SW 1271 (cell line): ENCODE data around the gene DNAH14.
"Not testable (repeated sequence)": the region's sequence is repeated elsewhere in the genome, so short reads cannot be mapped to it uniquely, and the experiment has no call there.

Experiments
- DNase-seq, 2 experiments: peaks; one replicate each; lab custom pipeline; 2025; lab: John Stamatoyannopoulos, UW

The DNAH14 gene

DNA sequence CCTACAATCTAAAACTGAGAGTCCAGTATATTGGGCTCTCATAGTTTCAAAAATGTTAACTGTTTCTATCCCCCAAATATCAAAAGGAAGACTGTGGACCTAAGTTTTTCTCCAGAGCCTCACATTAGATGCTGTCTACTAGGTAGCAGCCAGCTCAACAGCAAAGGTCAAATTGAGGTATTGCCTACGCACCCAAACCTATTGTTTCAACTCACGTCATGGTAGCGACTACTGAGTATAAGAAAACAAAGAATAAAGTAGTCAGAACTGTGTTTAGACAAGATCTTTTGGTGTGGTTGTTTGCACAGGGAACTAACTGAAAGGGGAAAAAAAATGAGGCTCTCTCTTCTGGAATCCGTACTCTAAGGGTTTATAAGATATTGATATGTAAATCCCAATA, 325.2 kb downstream of the DNAH14 start:
- no peak for DNase-seq

DNA sequence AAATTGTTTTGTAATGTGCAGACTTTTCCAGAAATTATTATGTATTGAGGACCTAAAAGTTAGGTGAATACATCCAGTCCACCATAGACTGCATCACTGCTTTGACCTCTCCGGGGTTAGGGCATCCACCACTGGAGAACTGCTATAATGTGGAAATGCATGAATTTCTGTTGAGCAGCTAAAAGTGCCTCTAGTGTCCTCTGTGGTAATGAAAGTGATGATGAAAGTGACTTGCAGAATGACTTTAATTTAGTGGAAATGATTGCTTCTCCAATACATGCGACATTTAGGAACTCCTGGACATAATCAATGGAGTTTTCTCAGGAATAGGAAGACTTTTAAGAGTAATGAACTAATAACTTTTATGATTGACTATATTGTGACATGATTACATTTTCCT, 327.6 kb downstream of the DNAH14 start:
- no peak for DNase-seq

- DNase-seq, result no peak
Measured at GRCh38 chr1:225258811-225259210, 329.3 kb downstream of the DNAH14 start.

- no peak for DNase-seq
Measured at GRCh38 chr1:225259542-225259941, 330.1 kb downstream of the DNAH14 start.

GRCh38 chr1:225260319-225260718, 330.8 kb downstream of the DNAH14 start:
- DNase-seq, result no peak

- DNase-seq, result no peak
Measured at GRCh38 chr1:225277445-225277844, 348.0 kb downstream of the DNAH14 start.

GRCh38 chr1:225280563-225280962, 351.1 kb downstream of the DNAH14 start:
- DNase-seq, result no peak

- DNase-seq, result no peak
Measured at GRCh38 chr1:225290244-225290643, 360.8 kb downstream of the DNAH14 start.

DNA sequence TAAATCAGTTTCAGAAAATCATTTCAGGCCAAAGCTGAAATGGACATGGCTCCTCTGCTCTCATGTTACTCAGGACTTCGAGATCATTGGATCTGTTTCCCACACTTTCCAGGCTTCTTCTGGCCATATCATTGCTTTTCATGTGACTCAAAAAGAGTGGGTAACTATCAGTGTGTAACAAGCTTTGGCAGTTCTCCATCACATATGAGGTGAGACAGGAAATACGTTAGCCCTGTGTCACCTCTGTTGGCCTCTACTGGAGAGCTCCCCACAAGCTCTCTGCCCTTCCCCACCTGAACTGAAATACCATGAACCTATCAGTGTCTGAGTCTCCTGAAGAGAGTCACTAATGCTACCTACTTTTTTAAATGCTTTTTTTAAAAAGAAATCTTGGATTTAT, 370.1 kb downstream of the DNAH14 start:
- no peak for DNase-seq

DNA sequence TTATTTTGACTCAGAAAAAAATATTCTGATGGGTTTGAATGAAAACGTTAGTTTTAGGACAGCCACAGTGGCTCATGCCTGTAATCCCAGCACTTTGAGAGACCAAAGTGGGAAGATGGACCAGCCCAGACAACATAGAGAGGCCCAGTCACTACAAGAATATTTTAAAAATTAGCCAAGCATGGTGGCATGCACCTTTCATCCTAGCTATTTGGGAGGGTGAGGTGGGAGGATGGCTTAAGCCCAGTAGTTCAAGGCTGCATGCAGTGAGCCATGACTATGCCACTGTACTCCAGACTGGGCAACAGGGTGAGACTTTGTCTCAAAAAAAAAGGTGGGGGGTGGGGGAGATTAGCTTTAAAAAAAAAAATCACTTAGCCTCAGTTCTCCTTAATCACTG, 370.9 kb downstream of the DNAH14 start:
- DNase-seq, result no peak

GRCh38 chr1:225304996-225305395, 375.5 kb downstream of the DNAH14 start:
- no peak for DNase-seq

DNA sequence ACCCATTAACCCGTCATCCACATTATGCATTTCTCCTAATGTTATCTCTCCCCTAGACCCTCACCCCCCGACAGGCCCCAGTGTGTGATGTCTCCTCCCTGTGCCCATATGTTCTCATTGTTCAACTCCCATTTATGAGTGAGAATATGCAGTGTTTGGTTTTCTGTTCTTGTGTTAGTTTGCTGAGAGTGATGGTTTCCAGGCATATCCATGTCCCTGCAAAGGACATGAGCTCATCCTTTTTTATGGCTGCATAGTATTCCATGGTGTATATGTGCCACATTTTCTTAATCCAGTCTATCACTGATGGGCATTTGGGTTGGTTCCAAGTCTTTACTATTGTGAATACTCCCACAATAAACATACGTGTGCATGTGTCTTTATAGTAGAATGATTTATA, 381.1 kb downstream of the DNAH14 start:
- not testable (repeated sequence) for DNase-seq

DNA sequence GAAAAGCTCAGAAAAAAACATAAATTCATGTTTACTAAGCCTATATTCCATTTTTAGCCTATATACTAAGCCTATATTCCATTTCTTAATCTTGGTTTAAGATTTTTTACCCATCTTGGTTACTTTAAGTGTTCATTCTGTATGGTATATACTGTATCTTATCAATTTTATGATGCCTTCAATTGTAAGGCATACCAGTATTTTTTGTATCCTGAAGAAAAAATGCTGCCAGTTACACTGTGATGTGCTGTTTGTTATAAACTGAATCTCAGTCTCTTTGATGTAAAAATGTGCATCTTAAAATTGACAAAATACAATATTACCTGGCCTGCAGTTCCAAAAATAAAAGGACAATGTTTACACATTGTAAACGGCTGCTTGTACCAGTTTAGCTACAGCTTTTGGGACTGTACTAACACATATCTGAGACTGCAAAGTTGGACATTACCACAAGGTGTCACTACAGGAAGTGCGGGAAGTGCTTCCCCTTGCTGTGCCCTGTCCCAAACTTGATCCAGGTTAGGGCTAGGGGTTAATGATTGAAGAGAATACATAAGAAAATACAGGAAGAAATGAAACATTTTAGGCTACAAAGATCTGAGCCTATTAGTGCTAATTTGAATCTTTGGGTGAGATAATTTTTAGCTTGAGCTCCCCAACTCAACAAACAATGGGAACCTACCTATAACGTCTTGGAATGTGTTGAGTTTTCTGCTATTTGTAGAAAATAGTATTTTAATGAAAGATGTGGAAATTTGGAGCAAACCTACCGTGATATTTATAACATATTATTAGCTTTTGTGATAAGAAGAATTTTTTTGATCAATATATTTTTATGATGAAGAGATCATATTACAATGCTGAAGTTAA, 389.5 kb downstream of the DNAH14 start:
- peak in 1 of 2 experiments; percentile 2 for DNase-seq

DNA sequence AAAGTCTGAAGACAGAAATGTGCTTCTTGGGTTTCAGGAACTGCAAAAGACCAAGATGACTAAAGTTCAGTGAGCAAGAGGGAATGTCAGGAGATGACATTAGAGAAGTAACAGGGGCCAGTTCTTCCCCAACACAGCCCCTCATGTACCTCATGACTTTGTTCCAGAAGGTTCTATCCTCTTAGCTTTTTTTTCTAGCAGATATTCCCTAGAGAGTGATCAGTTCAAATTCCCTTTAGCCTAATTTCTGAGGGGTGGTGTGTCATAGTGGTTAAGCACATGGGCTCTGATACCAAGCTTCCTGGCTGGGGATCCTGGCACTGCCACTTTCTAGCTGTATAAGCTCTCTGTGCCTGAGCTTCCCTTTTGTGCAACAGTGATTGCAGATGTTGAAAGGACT, 390.4 kb downstream of the DNAH14 start:
- DNase-seq, result no peak

DNA sequence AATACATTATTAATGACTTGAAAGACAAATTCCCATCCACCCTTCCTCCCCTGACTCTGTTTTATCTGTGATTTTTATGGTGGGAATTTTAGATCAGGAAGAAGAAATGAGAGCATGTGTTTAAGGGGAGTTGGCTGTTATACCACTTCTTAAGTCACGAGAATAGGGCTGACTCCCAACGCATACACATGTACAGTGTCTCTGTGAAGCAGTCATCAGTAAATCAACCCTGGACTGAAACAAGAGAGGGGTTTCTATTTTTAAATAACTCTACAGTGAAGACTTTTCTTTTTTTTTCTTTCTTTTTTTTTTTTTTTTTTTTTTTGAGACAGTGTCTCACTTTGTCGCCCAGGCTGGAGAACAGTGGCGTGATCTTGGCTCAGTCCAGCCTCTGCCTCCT, 392.3 kb downstream of the DNAH14 start:
- no peak for DNase-seq

- no peak for DNase-seq
Measured at GRCh38 chr1:225329041-225329440, 399.6 kb downstream of the DNAH14 start.

GRCh38 chr1:225329996-225330395, 400.5 kb downstream of the DNAH14 start:
- not testable (repeated sequence) for DNase-seq

GRCh38 chr1:225332686-225333085, 403.2 kb downstream of the DNAH14 start:
- DNase-seq, result no peak

DNA sequence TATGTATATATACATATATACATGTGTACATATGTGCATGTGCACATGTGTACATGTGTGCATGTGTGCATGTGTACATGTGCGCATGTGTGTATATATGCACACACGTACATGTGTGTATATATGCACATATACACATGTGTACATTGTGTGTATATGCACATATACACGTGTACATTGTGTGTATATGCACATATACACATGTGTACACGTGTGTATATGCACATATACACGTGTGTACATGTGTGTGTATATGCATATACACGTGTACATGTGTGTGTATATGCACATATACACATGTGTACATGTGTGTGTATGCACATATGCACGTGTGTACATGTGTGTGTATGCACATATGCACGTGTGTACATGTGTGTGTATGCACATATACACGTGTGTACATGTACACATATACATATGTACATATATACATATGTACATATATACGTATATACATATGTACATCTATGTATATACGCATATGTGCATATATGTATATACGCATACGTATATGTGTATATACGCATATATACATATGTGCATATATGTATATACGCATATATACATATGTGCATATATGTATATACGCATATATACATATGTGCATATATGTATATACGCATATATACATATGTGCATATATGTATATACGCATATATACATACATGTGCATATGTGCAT, 405.8 kb downstream of the DNAH14 start:
- not testable (repeated sequence) for DNase-seq

GRCh38 chr1:225338545-225338944, 409.1 kb downstream of the DNAH14 start:
- no peak for DNase-seq

- DNase-seq, result no peak
Measured at GRCh38 chr1:225341642-225342041, 412.2 kb downstream of the DNAH14 start.

GRCh38 chr1:225342695-225343094, 413.2 kb downstream of the DNAH14 start:
- DNase-seq, result no peak

- peak in 1 of 2 experiments; percentile 53 for DNase-seq
Measured at GRCh38 chr1:225343618-225344017, 414.1 kb downstream of the DNAH14 start.
